Smooth muscle cell (in vitro differentiated cells): ENCODE data around the gene NCOA6. TPM values are rescaled to one million over a fixed set of nuclear protein-coding genes. Genes with fewer than 3 reads are reported as not detected.

ENCODE experiments used
- DNase-seq: peaks from one replicate; lab custom pipeline; 2025; ENCODE audit not compliant: unreplicated experiment; lab: John Stamatoyannopoulos, UW
- H2AFZ ChIP-seq: fragments of 200-600 bp; sonication (generic); 2 replicates; pipeline ENCODE4 v1.6.0; 2016; ENCODE audit warnings: antibody characterized with exemption, low read depth, mild to moderate bottlenecking
- H3F3A ChIP-seq: fragments of 200-600 bp; sonication (generic); 2 replicates; pipeline ENCODE4 v1.6.0; 2017; ENCODE audit warnings: antibody characterized with exemption, low read depth
- H3K27ac ChIP-seq: fragments of 200-600 bp; sonication (generic); 2 replicates; pipeline ENCODE4 v1.5.1; 2016; ENCODE audit warnings: low read depth, mild to moderate bottlenecking
- H3K27me3 ChIP-seq: fragments of 200-600 bp; sonication (generic); 2 replicates; pipeline ENCODE4 v1.6.1; 2016; ENCODE audit warnings: low read depth, mild to moderate bottlenecking
- H3K36me3 ChIP-seq: fragments of 200-600 bp; sonication (generic); 2 replicates; pipeline ENCODE4 v1.5.1; 2016; ENCODE audit warnings: low read depth
- H3K4me1 ChIP-seq: fragments of 200-600 bp; sonication (generic); 2 replicates; pipeline ENCODE4 v1.5.1; 2016; ENCODE audit warnings: low read depth
- H3K4me2 ChIP-seq: fragments of 200-600 bp; sonication (generic); 2 replicates; pipeline ENCODE4 v1.6.0; 2016; ENCODE audit warnings: mild to moderate bottlenecking
- H3K4me3 ChIP-seq: fragments of 200-600 bp; sonication (generic); 2 replicates; pipeline ENCODE4 v1.5.1; 2016; ENCODE audit warnings: mild to moderate bottlenecking
- H3K79me2 ChIP-seq: fragments of 200-600 bp; sonication (generic); 2 replicates; pipeline ENCODE4 v1.6.0; 2016; ENCODE audit warnings: low read depth, mild to moderate bottlenecking
- H3K9ac ChIP-seq: fragments of 200-600 bp; sonication (generic); 2 replicates; pipeline ENCODE4 v1.6.0; 2016; ENCODE audit warnings: low read depth
- H3K9me3 ChIP-seq: fragments of 200-600 bp; sonication (generic); replicated peaks from 2 replicates; pipeline ENCODE4 v1.5.1; 2016; ENCODE audit warnings: low read depth
- H4K20me1 ChIP-seq: fragments of 200-600 bp; sonication (generic); 2 replicates; pipeline ENCODE4 v1.6.0; 2016; ENCODE audit warnings: low read depth
- CTCF ChIP-seq: fragments of 200-600 bp; sonication (generic); IDR thresholded peaks from 2 replicates; pipeline ENCODE4 v1.5.1; 2017; ENCODE audit warnings: borderline replicate concordance, mild to moderate bottlenecking, antibody characterized with exemption; ENCODE audit not compliant: insufficient read depth, poor library complexity, severe bottlenecking
- WGBS: methylation state at CpG from one replicate; pipeline ENCODE4 v1.1.7; 2016; ENCODE audit warnings: low lambda C conversion rate; 5-methylcytosine and 5-hydroxymethylcytosine counted together
- polyA plus RNA-seq: library from polyadenylated mRNA; unstranded; fragments of >200 nt; fragmentation: Nextera tagmentation; extraction: Ambion mirVana; gene quantifications from 2 replicates; pipeline ENCODE4 v1.2.1, GENCODE V29; 2016
- total RNA-seq: library from RNA; depleted of rRNA; stranded (reverse); fragments of >200 nt; gene quantifications from 2 replicates; pipeline ENCODE4 v1.2.3, GENCODE V29; 2014

NCOA6 gene
- total and polyA plus RNA-seq, 2 experiments from 2014 or later = 15.6 to 19.0 TPM

- TF ChIP-seq CTCF = no peak
- no peaks in the 10 kb centered on the region for H3F3A ChIP-seq
- H3K27me3 ChIP-seq = no peaks in the 10 kb centered on the region
- H4K20me1 ChIP-seq = no peaks in the 10 kb centered on the region
- no peaks in the 10 kb centered on the region for H3K4me1 ChIP-seq
- WGBS = under 1% methylated on average over 13 of the region's 14 CpGs
- H3K4me3 ChIP-seq = peak overlapping the region; percentile 83
- H2AFZ ChIP-seq = peak overlapping the region; percentile 89
- no peaks in the 10 kb centered on the region for H3K36me3 ChIP-seq
- DNase-seq = no peak
- H3K9me3 ChIP-seq = no peaks in the 10 kb centered on the region
- peak overlapping the region; percentile 27 for H3K9ac ChIP-seq
- no peak overlapping the region for H3K27ac ChIP-seq
- H3K4me2 ChIP-seq = peak overlapping the region; percentile 90
- peaks cover 10% of the 10 kb centered on the region for H3K79me2 ChIP-seq
These were observed 149.3 kb downstream of the NCOA6 start for GRCh38 chr20:34675993-34676641.

GRCh38 chr20:34675561-34675960, 149.9 kb downstream of the NCOA6 start:
- 84% methylated on average over 3 of the region's 3 CpGs for whole genome bisulfite sequencing
- H3F3A ChIP-seq = no peaks in the 10 kb centered on the region
- no peaks in the 10 kb centered on the region for H3K4me1 ChIP-seq
- H3K4me2 ChIP-seq = peak overlapping the region; percentile 90
- H3K36me3 ChIP-seq = no peaks in the 10 kb centered on the region
- H3K79me2 ChIP-seq = peaks cover 10% of the 10 kb centered on the region
- no peak overlapping the region for H2AFZ ChIP-seq
- no peak overlapping the region for H3K27ac ChIP-seq
- no peak for TF ChIP-seq CTCF
- H3K9me3 ChIP-seq = no peaks in the 10 kb centered on the region
- H4K20me1 ChIP-seq = no peaks in the 10 kb centered on the region
- no peak for DNase-seq
- H3K4me3 ChIP-seq = peak overlapping the region; percentile 83
- no peaks in the 10 kb centered on the region for H3K27me3 ChIP-seq
- no peak overlapping the region for H3K9ac ChIP-seq

GRCh38 chr20:34673412-34673811, 152.0 kb downstream of the NCOA6 start:
- Histone ChIP-seq H3K36me3 (no peaks in the 10 kb centered on the region), H3K4me1 (no peaks in the 10 kb centered on the region), H3F3A (no peaks in the 10 kb centered on the region), H3K79me2 (peaks cover 10% of the 10 kb centered on the region), H3K27me3 (no peaks in the 10 kb centered on the region), H3K9ac (no peak overlapping the region), H4K20me1 (no peaks in the 10 kb centered on the region), H3K9me3 (no peaks in the 10 kb centered on the region), H3K27ac (no peak overlapping the region), H3K4me3 (no peak overlapping the region), H2AFZ (no peak overlapping the region), H3K4me2 (no peak overlapping the region)
- 97% methylated on average over 5 of the region's 5 CpGs for WGBS
- no peak for TF ChIP-seq CTCF
- no peak for DNase-seq

GRCh38 chr20:34669094-34669493, 156.4 kb downstream of the NCOA6 start:
- 96% methylated on average over 1 of the region's 1 CpG for WGBS
- DNase-seq = no peak
- Histone ChIP-seq H3K4me2 (no peak overlapping the region), H3K79me2 (peaks cover 4% of the 10 kb centered on the region), H3K4me1 (no peaks in the 10 kb centered on the region), H3K9me3 (no peaks in the 10 kb centered on the region), H3K4me3 (no peak overlapping the region), H2AFZ (no peak overlapping the region), H3K27me3 (no peaks in the 10 kb centered on the region), H4K20me1 (peaks cover 25% of the 10 kb centered on the region), H3K27ac (no peak overlapping the region), H3K9ac (no peak overlapping the region), H3F3A (no peaks in the 10 kb centered on the region), H3K36me3 (no peaks in the 10 kb centered on the region)
- no peak for TF ChIP-seq CTCF
